Activated T-cell treated with anti-CD3 and anti-CD28 coated beads, Interleukin-2, amount 50 U/mL, for 4 hours (primary cell): ENCODE measurements around the gene OTOS. TPM values are rescaled to one million over a fixed set of nuclear protein-coding genes. Genes with fewer than 3 reads are reported as not detected.

Source experiments
- ATAC-seq, 2 donors: fragments of 200-7000 bp; cut with Tn5 transposase; one replicate each; pipeline ENCODE4 v1.10.0; 2021
- DNase-seq: peaks from one replicate; pipeline ENCODE4 v3.0.0-alpha.2; 2020
- H3K27me3 Mint-ChIP-seq: one replicate; pipeline ENCODE4 v1.8.0; 2021; ENCODE audit warnings: low read depth, mixed read lengths
- H3K36me3 Mint-ChIP-seq: one replicate; pipeline ENCODE4 v1.8.0; 2022; ENCODE audit warnings: mixed read lengths; ENCODE audit not compliant: insufficient read depth
- H3K4me1 Mint-ChIP-seq: one replicate; pipeline ENCODE4 v1.8.0; 2021; ENCODE audit warnings: low read depth, mixed read lengths
- H3K4me3 Mint-ChIP-seq: one replicate; pipeline ENCODE4 v1.8.0; 2021; ENCODE audit warnings: mild to moderate bottlenecking, moderate library complexity, mixed read lengths
- H3K9me3 Mint-ChIP-seq: one replicate; pipeline ENCODE4 v1.8.0; 2021; ENCODE audit warnings: mixed read lengths
- total RNA-seq, 3 donors: library from RNA; stranded (reverse); gene quantifications; one replicate each; pipeline ENCODE4 v1.2.1, GENCODE V29; 2021

OTOS gene
- total RNA-seq, 3 donors from 2014 or later = not detected

DNA sequence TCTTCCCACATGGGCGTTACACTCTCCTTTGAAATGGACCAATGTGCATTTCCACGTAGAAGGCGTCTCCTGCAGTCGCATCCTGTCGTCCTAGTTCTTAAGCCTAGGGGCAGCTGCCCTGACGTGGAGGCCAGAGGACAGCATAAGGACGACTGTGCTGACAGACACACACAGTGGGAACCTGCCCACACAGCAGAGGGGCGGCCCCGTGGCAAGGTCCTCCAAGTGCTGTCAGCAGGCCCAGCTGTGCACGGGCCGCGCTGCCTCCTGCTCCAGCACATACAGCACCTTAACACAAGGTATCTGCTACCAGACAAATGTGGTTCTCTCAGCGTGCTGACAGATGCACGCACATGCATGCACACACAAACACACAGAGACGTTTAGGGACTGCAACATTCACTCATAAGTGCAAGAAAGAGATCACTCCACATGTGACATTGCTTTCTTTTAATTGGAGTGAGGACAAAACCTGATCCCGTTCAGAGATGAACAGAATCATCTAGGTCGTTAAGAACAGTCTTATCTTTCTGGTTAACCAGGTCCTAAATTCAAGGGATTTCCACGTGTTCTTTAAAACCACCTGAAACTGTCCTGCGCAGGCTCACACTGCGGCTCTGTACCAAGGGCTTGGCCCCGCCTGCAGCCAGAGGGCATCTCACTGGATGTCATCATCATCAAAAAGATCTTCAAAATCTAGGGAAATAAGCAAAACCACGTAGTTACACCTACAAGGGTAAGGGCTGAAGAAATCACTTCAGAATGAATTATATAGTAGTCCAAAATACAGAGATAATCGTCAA is 9.9 kb downstream of the OTOS start:
- Mint-ChIP-seq H3K4me3 (no peak overlapping the region), H3K36me3 (peaks cover 49% of the 10 kb centered on the region), H3K27me3 (no peaks in the 10 kb centered on the region), H3K4me1 (peaks cover 21% of the 10 kb centered on the region), H3K9me3 (no peaks in the 10 kb centered on the region)
- no peak for ATAC-seq
- DNase-seq = peak; percentile 2

DNA sequence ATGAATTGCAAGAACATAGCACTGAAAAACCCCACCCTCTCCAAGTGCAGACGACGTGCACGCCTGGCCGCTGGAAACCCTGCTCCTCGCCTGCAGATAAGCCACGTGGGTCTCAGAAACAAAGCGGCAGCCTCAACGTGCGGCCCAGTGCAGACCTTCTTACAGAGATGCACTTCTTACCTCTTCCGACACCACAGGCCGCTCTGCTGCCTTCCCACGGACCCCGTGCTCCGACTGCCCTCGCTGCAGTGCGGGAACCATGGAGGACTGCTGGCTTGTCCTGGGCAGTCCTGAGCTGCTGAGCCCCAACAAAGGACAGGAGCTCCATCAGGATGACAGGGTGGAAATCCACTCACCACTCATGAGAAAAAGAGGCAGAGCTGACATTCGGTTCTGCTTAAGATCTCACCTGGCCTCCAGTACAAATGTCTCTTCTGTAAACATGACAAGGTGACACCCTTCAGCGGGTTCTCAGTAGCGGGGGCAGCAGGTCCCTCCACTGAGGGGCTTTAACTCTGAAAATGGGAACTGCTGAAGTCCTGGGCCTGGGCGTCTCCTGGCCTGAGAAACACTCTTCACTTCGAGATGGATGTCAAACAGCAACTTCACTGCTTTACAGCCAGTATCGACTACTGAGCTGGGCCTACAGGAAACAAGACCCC is 10.6 kb downstream of the OTOS start:
- ATAC-seq = no peak
- Mint-ChIP-seq H3K9me3 (no peaks in the 10 kb centered on the region), H3K4me1 (peaks cover 14% of the 10 kb centered on the region), H3K36me3 (peaks cover 51% of the 10 kb centered on the region), H3K4me3 (no peak overlapping the region), H3K27me3 (no peaks in the 10 kb centered on the region)
- peak; percentile 1 for DNase-seq

DNA sequence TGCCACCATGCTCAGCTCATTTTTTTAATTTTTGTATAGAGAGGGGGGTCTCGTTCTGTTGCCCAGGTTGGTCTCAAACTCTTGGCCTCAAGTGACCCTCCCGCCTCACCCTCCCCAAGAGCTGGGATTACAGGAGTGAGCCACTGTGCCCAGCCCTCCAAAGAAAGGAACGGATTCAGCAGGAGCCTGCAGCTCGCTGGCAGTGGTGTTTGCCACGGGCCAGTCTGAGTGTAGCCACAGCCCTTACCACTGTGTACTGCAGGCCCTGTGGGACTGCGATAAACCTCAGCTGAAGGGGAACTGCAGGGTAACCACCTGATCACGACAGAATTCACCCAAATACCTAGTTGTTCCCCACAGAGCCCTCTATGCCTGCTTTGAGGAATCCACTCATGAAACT is 11.1 kb downstream of the OTOS start:
- Mint-ChIP-seq H3K36me3 (peaks cover 51% of the 10 kb centered on the region), H3K4me3 (no peak overlapping the region), H3K9me3 (no peaks in the 10 kb centered on the region), H3K4me1 (peaks cover 8% of the 10 kb centered on the region), H3K27me3 (no peaks in the 10 kb centered on the region)
- ATAC-seq (no peak), DNase-seq (no peak)

DNA sequence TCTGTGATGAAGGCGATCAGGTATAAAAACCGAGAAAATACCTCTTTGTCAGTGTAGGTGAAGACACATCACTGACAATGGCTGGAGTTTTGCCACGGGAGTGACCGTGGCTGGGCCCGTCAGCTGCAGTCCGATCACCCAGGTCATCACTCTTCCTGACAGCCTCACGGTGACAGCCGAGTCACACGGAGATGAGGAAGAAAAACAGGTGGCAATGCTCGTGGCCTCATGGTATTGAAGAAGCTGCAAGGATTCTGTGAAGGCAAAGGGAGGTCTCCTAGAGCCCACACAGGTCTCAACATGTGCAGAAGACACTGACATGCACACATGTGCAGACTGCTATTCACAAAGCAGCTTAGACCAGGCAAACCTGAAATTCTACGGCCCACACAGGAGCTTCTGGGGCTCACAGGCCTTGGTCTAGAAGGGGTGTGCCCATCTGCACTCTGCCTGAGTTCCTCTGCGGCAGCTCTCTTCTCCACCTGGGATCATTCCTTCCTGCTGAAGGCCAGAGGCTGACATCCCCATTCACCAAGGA is 11.8 kb downstream of the OTOS start:
- no peaks in the 10 kb centered on the region for H3K27me3 Mint-ChIP-seq
- no peak overlapping the region for H3K4me3 Mint-ChIP-seq
- no peak for ATAC-seq
- no peaks in the 10 kb centered on the region for H3K9me3 Mint-ChIP-seq
- H3K4me1 Mint-ChIP-seq = peaks cover 2% of the 10 kb centered on the region
- H3K36me3 Mint-ChIP-seq = peaks cover 51% of the 10 kb centered on the region
- no peak for DNase-seq

DNA sequence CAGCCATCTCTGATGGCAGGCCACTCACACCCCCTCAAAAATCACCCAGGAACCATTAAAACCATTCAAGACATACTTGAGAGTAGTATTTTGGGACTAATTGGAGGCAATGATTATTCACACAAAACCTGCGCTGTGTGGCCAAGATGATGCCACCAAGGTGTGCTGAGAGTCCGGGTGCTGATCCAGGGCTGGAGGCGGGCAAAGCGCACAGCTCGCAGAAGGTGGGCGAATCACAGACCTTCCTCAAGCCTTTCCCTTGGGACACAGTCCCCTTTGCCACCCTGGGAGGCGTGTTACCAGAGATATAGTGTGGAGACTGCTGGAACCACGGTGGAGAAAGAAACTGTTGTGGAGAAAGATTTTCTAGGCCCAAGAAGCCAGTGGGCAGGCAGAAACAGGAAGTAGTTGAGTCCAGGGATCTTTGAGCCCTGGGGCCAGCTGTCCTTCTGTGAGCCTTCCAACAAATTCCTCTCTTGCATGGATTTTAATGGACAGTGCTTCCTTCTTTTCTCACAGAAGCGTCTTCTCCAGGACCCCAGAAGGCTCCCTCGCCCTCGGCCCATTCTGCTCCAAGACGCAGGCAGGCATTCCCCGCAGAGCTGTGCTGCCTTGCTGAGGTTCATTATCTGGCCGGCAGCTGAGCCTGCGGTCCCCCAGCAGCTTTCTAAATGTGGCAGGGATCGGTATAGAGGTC is 12.4 kb downstream of the OTOS start:
- no peak overlapping the region for H3K4me3 Mint-ChIP-seq

DNA sequence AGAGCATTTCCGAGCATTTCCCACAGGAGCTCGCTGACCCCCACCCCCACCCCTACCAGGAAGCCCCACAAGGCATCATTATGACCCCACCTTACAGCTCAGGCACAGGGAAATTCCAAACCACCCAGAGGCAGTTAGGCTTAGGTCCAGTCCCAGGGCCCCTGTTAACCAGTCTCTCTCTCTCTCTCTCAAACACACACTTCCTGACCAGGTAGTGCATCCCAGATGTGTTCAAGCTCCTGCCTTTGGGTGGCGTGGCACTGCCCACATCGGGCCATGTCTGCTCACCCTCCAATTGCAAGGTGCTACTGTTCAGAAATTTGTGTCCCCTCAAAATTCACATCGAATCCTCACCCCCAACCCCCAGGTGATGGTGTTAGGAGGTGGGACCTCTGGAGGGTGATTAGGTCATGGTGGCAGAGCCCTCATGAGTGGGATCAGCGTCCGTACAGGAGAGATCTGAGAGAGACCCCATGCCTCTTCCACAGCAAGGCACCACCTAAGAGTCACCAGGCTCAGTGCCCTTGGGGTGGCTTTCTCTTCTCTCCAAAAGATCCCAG is 13.2 kb downstream of the OTOS start:
- H3K9me3 Mint-ChIP-seq = no peaks in the 10 kb centered on the region
- H3K36me3 Mint-ChIP-seq = peaks cover 46% of the 10 kb centered on the region
- no peak overlapping the region for H3K4me3 Mint-ChIP-seq

More for the DNA sequence above, 12.4 kb downstream of the OTOS start:
- Mint-ChIP-seq H3K4me1 (no peaks in the 10 kb centered on the region), H3K9me3 (no peaks in the 10 kb centered on the region), H3K27me3 (peaks cover under 1% of the 10 kb centered on the region), H3K36me3 (peaks cover 48% of the 10 kb centered on the region)
- DNase-seq (no peak), ATAC-seq (no peak)

DNA sequence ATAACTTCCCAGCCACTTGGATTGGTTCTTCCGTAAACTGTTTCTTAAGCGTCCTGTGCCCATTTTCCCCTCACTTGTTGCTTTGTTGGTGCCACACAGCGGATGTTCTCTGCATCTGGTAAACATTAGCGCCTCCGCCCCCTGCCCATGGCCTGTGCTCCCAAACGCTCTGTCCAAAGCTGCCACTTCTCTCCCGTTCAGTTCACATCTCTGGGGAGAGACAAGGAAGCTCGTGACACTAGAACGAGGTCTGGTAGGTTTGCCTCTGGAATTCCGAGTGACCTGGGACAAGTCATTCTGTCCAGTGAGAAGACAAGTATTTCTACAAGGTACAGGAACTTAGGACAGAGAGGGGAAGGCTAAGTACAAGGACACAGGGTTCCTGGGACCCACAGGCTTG is 13.7 kb downstream of the OTOS start:
- DNase-seq = no peak
- Mint-ChIP-seq H3K4me1 (peaks cover under 1% of the 10 kb centered on the region), H3K27me3 (peaks cover 3% of the 10 kb centered on the region), H3K4me3 (no peak overlapping the region), H3K9me3 (no peaks in the 10 kb centered on the region), H3K36me3 (peaks cover 42% of the 10 kb centered on the region)
- ATAC-seq = no peak

More for the DNA sequence above, 13.2 kb downstream of the OTOS start:
- Mint-ChIP-seq H3K27me3 (peaks cover 2% of the 10 kb centered on the region), H3K4me1 (no peaks in the 10 kb centered on the region)
- no peak for DNase-seq
- ATAC-seq = no peak

DNA sequence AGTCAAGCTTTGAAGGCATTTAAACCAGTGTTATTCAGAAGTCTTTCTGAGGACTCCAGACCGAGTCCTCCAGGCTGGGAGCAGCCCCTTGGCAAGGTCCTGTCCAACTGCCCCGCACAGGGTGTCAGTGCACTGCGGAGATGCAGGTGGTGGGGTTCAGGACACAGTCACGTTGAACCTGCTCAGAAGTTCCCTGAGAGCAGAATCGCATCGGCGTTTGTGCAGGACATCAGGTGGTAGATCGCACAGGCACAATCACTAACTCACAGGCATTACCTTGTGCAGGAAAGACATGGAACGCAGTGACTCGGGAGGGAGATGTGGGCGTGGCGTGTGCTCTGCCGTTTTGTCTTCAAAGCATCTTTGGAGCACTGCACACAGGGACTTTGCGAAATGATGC is 14.7 kb downstream of the OTOS start:
- Mint-ChIP-seq H3K9me3 (no peaks in the 10 kb centered on the region), H3K4me1 (peaks cover 7% of the 10 kb centered on the region), H3K4me3 (no peak overlapping the region), H3K36me3 (peaks cover 36% of the 10 kb centered on the region), H3K27me3 (peaks cover 7% of the 10 kb centered on the region)
- DNase-seq (no peak), ATAC-seq (no peak)

DNA sequence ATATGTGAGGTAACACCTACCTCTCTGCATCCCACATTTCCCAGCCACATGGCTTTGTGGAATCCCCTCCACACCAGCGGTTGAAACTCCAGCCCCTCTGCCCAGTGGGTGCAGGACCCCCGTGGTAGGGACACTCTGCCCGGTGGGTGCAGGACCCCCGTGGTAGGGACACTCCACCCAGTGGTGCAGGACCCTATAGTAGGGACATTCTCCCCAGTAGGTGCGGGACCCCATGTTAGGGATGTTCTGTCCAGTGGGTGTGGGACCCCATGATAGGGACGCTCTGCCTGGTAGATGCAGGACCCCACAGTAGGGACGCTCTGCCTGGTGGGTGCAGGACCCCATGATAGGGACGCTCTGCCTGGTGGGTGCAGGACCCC is 15.8 kb downstream of the OTOS start:
- ATAC-seq (no peak), DNase-seq (no peak)
- H3K9me3 Mint-ChIP-seq = no peaks in the 10 kb centered on the region
- H3K36me3 Mint-ChIP-seq = peaks cover 26% of the 10 kb centered on the region
- no peak overlapping the region for H3K4me3 Mint-ChIP-seq
- H3K27me3 Mint-ChIP-seq = peaks cover 7% of the 10 kb centered on the region
- peaks cover 7% of the 10 kb centered on the region for H3K4me1 Mint-ChIP-seq

DNA sequence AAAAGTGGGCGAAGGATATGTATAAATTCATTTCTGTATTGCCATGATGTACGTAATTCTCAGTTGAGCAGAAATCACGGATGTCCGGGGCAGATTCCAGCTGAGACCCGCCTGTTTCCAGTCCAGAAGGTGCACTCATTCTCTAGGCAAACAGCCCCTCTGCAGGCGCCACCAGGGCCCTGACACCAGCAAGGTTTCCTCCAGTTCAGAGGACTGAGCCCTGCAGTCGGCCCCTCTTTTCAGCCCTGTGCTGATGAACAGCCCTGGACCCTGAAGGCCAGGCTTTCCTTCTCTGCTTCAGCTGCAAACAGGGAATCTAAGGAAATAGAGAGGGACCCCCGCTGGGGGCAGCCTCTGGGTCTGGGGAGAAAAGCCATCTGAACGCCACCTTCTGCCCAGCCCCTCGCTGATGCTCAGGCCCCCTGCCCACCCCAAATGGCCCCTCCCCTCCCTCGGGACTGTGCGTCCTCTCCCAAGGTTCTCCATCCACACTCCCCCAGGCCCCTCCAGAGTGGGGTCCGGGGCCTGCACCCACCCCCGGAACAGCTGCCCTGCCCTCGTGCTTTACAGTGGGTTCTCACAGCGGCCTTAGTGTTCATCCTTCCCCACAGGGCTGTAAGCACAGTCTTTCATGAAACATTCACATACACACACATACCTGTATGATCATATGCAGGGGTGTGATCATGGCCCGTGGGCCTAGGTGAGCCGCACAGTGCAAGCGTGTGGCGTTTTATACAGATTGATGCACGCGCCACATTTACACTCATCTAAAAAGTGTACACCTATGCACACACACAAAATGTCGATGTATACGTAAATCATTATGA is 16.4 kb downstream of the OTOS start:
- Mint-ChIP-seq H3K4me3 (no peak overlapping the region), H3K9me3 (no peaks in the 10 kb centered on the region), H3K36me3 (peaks cover 21% of the 10 kb centered on the region), H3K4me1 (peaks cover 7% of the 10 kb centered on the region), H3K27me3 (peaks cover 7% of the 10 kb centered on the region)
- DNase-seq = no peak
- ATAC-seq = no peak

DNA sequence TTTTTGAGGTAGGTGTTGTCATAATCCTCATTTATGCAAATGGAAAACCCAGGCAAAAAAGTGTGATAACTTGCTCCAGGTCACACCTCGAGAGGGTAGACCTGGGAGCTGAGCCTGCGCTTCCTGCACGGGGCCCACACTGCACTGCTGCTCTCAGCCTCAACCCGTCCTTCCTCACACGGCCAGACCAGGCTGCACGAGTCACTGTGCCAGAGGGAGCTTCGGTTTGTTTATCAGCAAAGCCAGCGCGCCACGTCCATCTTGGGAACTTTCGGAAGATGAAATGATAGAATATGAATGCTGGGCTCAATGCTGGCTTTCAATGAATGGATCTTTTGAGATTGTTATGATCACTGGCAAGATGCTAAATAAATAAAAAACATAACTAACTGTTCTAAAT is 18.8 kb downstream of the OTOS start:
- Mint-ChIP-seq H3K36me3 (peaks cover 8% of the 10 kb centered on the region), H3K27me3 (peaks cover 7% of the 10 kb centered on the region)

DNA sequence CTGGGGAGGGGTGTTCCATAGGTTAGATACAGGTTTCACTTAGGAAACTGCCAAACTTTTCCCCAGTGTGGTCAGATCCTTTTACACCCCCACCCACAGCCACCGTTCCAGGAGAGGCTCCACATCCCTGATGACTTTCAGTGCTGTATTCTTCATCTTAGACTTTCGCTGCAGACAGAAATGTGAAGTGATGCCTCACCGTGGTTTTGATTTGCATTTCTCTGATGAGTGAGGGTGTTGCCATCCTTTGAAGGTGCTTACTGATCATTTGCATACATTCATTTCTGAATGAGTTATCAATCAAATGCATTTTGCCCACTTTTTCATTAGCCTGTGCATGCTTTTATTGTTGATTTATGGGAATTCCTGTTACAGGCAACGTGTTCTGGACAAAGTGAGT is 19.3 kb downstream of the OTOS start:
- no peak overlapping the region for H3K4me3 Mint-ChIP-seq
- DNase-seq = no peak
- peaks cover 3% of the 10 kb centered on the region for H3K36me3 Mint-ChIP-seq
- H3K27me3 Mint-ChIP-seq = peaks cover 10% of the 10 kb centered on the region
- H3K4me1 Mint-ChIP-seq = peaks cover 7% of the 10 kb centered on the region
- H3K9me3 Mint-ChIP-seq = no peaks in the 10 kb centered on the region
- peak; percentile 94 to 95 for ATAC-seq

More for the DNA sequence above, 18.8 kb downstream of the OTOS start:
- peak in 1 of 2 donors; percentile 49 for ATAC-seq
- Mint-ChIP-seq H3K4me3 (no peak overlapping the region), H3K9me3 (no peaks in the 10 kb centered on the region), H3K4me1 (peaks cover 7% of the 10 kb centered on the region)
- no peak for DNase-seq

DNA sequence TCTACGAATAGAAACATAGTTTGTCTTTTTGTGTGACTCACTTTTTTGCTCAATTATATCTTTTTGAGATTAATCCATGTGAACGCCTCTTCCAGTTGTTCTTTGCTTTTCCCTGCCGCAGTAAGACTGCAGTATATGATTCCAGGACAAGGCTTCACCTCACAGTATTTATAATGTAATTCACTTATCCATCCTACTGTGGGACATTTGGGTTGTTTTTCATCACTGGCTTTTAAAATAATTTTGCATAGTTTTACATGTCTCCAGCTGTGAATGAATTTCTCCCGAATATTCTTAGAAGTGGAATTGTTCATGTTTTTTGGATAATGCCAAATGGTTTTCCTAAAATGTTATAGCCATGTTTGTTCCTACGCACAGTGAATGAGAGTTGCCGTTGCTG is 26.2 kb downstream of the OTOS start:
- no peaks in the 10 kb centered on the region for H3K4me1 Mint-ChIP-seq
- ATAC-seq = no peak
- DNase-seq = no peak
- no peaks in the 10 kb centered on the region for H3K9me3 Mint-ChIP-seq
- peaks cover 22% of the 10 kb centered on the region for H3K27me3 Mint-ChIP-seq
- H3K36me3 Mint-ChIP-seq = no peaks in the 10 kb centered on the region
- H3K4me3 Mint-ChIP-seq = no peak overlapping the region
